Mesenchymal stem cell (in vitro differentiated cells and primary cell): ENCODE measurements around the gene TRMT10B.

Source experiments
- DNase-seq: peaks from one replicate; pipeline ENCODE4 v3.0.0-alpha.2; 2013
- H2AFZ ChIP-seq: one replicate; pipeline ENCODE4 v1.6.1; 2013; ENCODE audit warnings: low read depth, mild to moderate bottlenecking, control low read depth, inconsistent platforms, low read length, moderate library complexity
- H2AK5ac ChIP-seq: 2 replicates; pipeline ENCODE4 v1.6.1; 2013; ENCODE audit warnings: low read length, moderate library complexity, mild to moderate bottlenecking, inconsistent platforms; ENCODE audit not compliant: severe bottlenecking
- H2BK120ac ChIP-seq: one replicate; pipeline ENCODE4 v1.6.1; 2013; ENCODE audit warnings: low read depth, mild to moderate bottlenecking, inconsistent platforms, low read length, moderate library complexity
- H2BK12ac ChIP-seq, 2 experiments: one replicate each; pipeline ENCODE4 v1.6.1; 2013; ENCODE audit warnings: inconsistent platforms in 2 of 2, low read length in 2 of 2, mild to moderate bottlenecking in 2 of 2, moderate library complexity in 2 of 2, control low read depth in 1 of 2
- H2BK15ac ChIP-seq: one replicate; pipeline ENCODE4 v1.6.1; 2013; ENCODE audit warnings: mild to moderate bottlenecking, low read depth, inconsistent platforms; ENCODE audit not compliant: poor library complexity, severe bottlenecking
- H2BK5ac ChIP-seq: 2 replicates; pipeline ENCODE4 v1.6.1; 2013; ENCODE audit warnings: low read depth, mild to moderate bottlenecking, low read length, control low read depth, inconsistent platforms; ENCODE audit not compliant: poor library complexity, severe bottlenecking
- H3K14ac ChIP-seq, 2 experiments: one replicate each; pipeline ENCODE4 v1.6.1; 2013; ENCODE audit warnings: inconsistent platforms in 2 of 2, low read length in 2 of 2, control low read depth in 1 of 2, mild to moderate bottlenecking in 1 of 2, moderate library complexity in 1 of 2
- H3K18ac ChIP-seq, 2 experiments: one replicate each; pipeline ENCODE4 v1.6.1; 2013; ENCODE audit warnings: inconsistent platforms in 2 of 2, low read length in 2 of 2, control low read depth in 1 of 2, low read depth in 1 of 2, mild to moderate bottlenecking in 1 of 2
- H3K23ac ChIP-seq, 2 experiments: one replicate each; pipeline ENCODE4 v1.6.1; 2013; ENCODE audit warnings: inconsistent platforms in 2 of 2, low read length in 2 of 2, mild to moderate bottlenecking in 2 of 2, moderate library complexity in 2 of 2, control low read depth in 1 of 2
- H3K27ac ChIP-seq: 2 replicates; pipeline ENCODE4 v1.5.1; 2013; ENCODE audit warnings: mild to moderate bottlenecking, moderate library complexity, low read length, control low read depth, inconsistent platforms; ENCODE audit not compliant: poor library complexity, severe bottlenecking
- H3K27me3 ChIP-seq, 2 experiments: 2 replicates each; pipeline versions ENCODE4 v1.6.1 to v1.7.0; 2013; ENCODE audit warnings: low read length in 2 of 2, mild to moderate bottlenecking in 2 of 2, moderate library complexity in 2 of 2, control low read depth in 1 of 2, inconsistent platforms in 1 of 2; ENCODE audit not compliant: control insufficient read depth in 1 of 2, insufficient read depth in 1 of 2
- H3K36me3 ChIP-seq, 2 experiments: 2 replicates each; pipeline versions ENCODE4 v1.6.1 to v1.7.0; 2013; ENCODE audit warnings: low read length in 2 of 2, control low read depth in 1 of 2, inconsistent platforms in 1 of 2, low read depth in 1 of 2, mild to moderate bottlenecking in 1 of 2; ENCODE audit not compliant: insufficient read depth in 2 of 2, control insufficient read depth in 1 of 2
- H3K4ac ChIP-seq, 2 experiments: one replicate each; pipeline ENCODE4 v1.6.1; 2013; ENCODE audit warnings: inconsistent platforms in 2 of 2, low read length in 2 of 2, mild to moderate bottlenecking in 2 of 2, moderate library complexity in 2 of 2, control low read depth in 1 of 2, low read depth in 1 of 2
- H3K4me1 ChIP-seq: 2 replicates; pipeline ENCODE4 v1.6.1; 2013; ENCODE audit warnings: low read depth, low read length, control low read depth; ENCODE audit not compliant: control insufficient read depth, insufficient read depth
- H3K4me2 ChIP-seq: 2 replicates; pipeline ENCODE4 v1.6.1; 2013; ENCODE audit warnings: low read length, mild to moderate bottlenecking, inconsistent platforms; ENCODE audit not compliant: poor library complexity, severe bottlenecking
- H3K4me3 ChIP-seq, 2 experiments: 2 replicates each; pipeline versions ENCODE4 v1.5.1 to v1.7.0; 2013; ENCODE audit warnings: low read length in 2 of 2, mild to moderate bottlenecking in 2 of 2, control low read depth in 1 of 2, low read depth in 1 of 2; ENCODE audit not compliant: insufficient read depth in 1 of 2
- H3K79me1 ChIP-seq: replicated peaks from 2 replicates; pipeline ENCODE4 v1.6.1; 2013; ENCODE audit warnings: mild to moderate bottlenecking, control low read depth, low read length, inconsistent platforms; ENCODE audit not compliant: poor library complexity, severe bottlenecking
- H3K9ac ChIP-seq: 2 replicates; pipeline ENCODE4 v1.7.0; 2013; ENCODE audit warnings: mild to moderate bottlenecking, low read length, moderate library complexity
- H3K9me3 ChIP-seq: 2 replicates; pipeline ENCODE4 v1.7.0; 2013; ENCODE audit warnings: mild to moderate bottlenecking, low read length; ENCODE audit not compliant: control insufficient read depth
- H4K8ac ChIP-seq: one replicate; pipeline ENCODE4 v1.6.1; 2013; ENCODE audit warnings: inconsistent platforms, mild to moderate bottlenecking, low read length, moderate library complexity
- H4K91ac ChIP-seq: one replicate; pipeline ENCODE4 v1.6.1; 2013; ENCODE audit warnings: mild to moderate bottlenecking, low read length, inconsistent platforms
- WGBS: methylation state at CpG from one replicate; pipeline ENCODE4 v1.1.7; 2013; ENCODE audit warnings: mixed read lengths; 5-methylcytosine and 5-hydroxymethylcytosine counted together

Gene TRMT10B

GRCh38 chr9:37796232-37796631 lies 42.6 kb downstream of the TRMT10B start:
- H4K8ac ChIP-seq: no peak overlapping the region
- H4K91ac ChIP-seq: no peak overlapping the region
- H2BK12ac ChIP-seq: no peak overlapping the region
- no peak overlapping the region for H3K4ac ChIP-seq
- no peaks in the 10 kb centered on the region for H3K27me3 ChIP-seq
- H3K79me1 ChIP-seq: peaks cover 4% of the 10 kb centered on the region
- H3K18ac ChIP-seq: no peak overlapping the region
- H3K27ac ChIP-seq: no peak overlapping the region
- H3K4me2 ChIP-seq: no peak overlapping the region
- no peak overlapping the region for H2AK5ac ChIP-seq
- H3K23ac ChIP-seq: no peak overlapping the region
- no peak for DNase-seq
- H2BK15ac ChIP-seq: no peak overlapping the region
- H2BK120ac ChIP-seq: no peak overlapping the region
- no peak overlapping the region for H2BK5ac ChIP-seq
- H2AFZ ChIP-seq: no peak overlapping the region
- no peak overlapping the region for H3K9ac ChIP-seq
- H3K14ac ChIP-seq: no peak overlapping the region
- no peaks in the 10 kb centered on the region for H3K9me3 ChIP-seq
- H3K4me1 ChIP-seq: peaks cover 2% of the 10 kb centered on the region
- WGBS: 100% methylated on average over 1 of the region's 2 CpGs
- H3K36me3 ChIP-seq: peaks cover 0 to 8% of the 10 kb centered on the region in 2 experiments
- no peak overlapping the region for H3K4me3 ChIP-seq

GRCh38 chr9:37798677-37799076 lies 45.1 kb downstream of the TRMT10B start:
- no peak overlapping the region for H3K4ac ChIP-seq
- H2BK5ac ChIP-seq: no peak overlapping the region
- no peak overlapping the region for H3K4me2 ChIP-seq
- no peak for DNase-seq
- H2BK12ac ChIP-seq: no peak overlapping the region
- no peak overlapping the region for H3K9ac ChIP-seq
- no peaks in the 10 kb centered on the region for H3K9me3 ChIP-seq
- no peak overlapping the region for H2AFZ ChIP-seq
- no peak overlapping the region for H2BK15ac ChIP-seq
- no peak overlapping the region for H3K27ac ChIP-seq
- H3K36me3 ChIP-seq: peaks cover 0 to 8% of the 10 kb centered on the region in 2 experiments
- no peak overlapping the region for H4K8ac ChIP-seq
- no peak overlapping the region for H2BK120ac ChIP-seq
- 92% methylated on average over 1 of the region's 1 CpG for whole genome bisulfite sequencing
- no peaks in the 10 kb centered on the region for H3K27me3 ChIP-seq
- peaks cover 4% of the 10 kb centered on the region for H3K79me1 ChIP-seq
- H4K91ac ChIP-seq: no peak overlapping the region
- H3K14ac ChIP-seq: no peak overlapping the region
- H2AK5ac ChIP-seq: no peak overlapping the region
- no peak overlapping the region for H3K18ac ChIP-seq
- peaks cover 3% of the 10 kb centered on the region for H3K4me1 ChIP-seq
- H3K4me3 ChIP-seq: no peak overlapping the region
- no peak overlapping the region for H3K23ac ChIP-seq

- peak; percentile 88 for DNase-seq
- H3K27ac ChIP-seq: peak within 1 kb of the TSS; percentile 64
- H2BK12ac ChIP-seq: peak within 1 kb of the TSS in 1 of 2 experiments; percentile 63
- H2BK5ac ChIP-seq: peak within 1 kb of the TSS; percentile 73
- peak within 1 kb of the TSS; percentile 85 for H3K4me2 ChIP-seq
- no peak within 1 kb of the TSS for H2AK5ac ChIP-seq
- peak within 1 kb of the TSS; percentile 92 for H4K8ac ChIP-seq
- H3K23ac ChIP-seq: peak within 1 kb of the TSS; percentile 94 to 97
- H3K79me1 ChIP-seq: peaks cover 4% of the 10 kb centered on the region
- H3K4me3 ChIP-seq: peak within 1 kb of the TSS; percentile 87 to 95
- peak within 1 kb of the TSS; percentile 23 for H2BK15ac ChIP-seq
- H2BK120ac ChIP-seq: peak within 1 kb of the TSS; percentile 64
- peak within 1 kb of the TSS; percentile 94 to 98 for H3K18ac ChIP-seq
- H3K27me3 ChIP-seq: no peaks in the 10 kb centered on the region
- H3K9ac ChIP-seq: peak within 1 kb of the TSS; percentile 91
- peaks cover 4% of the 10 kb centered on the region for H3K4me1 ChIP-seq
- peak within 1 kb of the TSS; percentile 84 for H2AFZ ChIP-seq
- H4K91ac ChIP-seq: peak within 1 kb of the TSS; percentile 96
- no peaks in the 10 kb centered on the region for H3K9me3 ChIP-seq
- peak within 1 kb of the TSS; percentile 91 to 94 for H3K4ac ChIP-seq
- peak within 1 kb of the TSS in 1 of 2 experiments; percentile 94 for H3K14ac ChIP-seq
- peaks cover 0 to 11% of the 10 kb centered on the region in 2 experiments for H3K36me3 ChIP-seq
- whole genome bisulfite sequencing: under 1% methylated on average over 48 of the region's 72 CpGs
Measured at GRCh38 chr9:37800631-37801286, 47.2 kb downstream of the TRMT10B start, which contains the start of gene DCAF10. Gene DCAF10, plus strand, starts transcription at chr9:37800797. Its CDS starts 70 bp downstream, at chr9:37800867.

- H3K4me2 ChIP-seq: peak overlapping the region; percentile 85
- H3K79me1 ChIP-seq: peaks cover 4% of the 10 kb centered on the region
- peak overlapping the region in 1 of 2 experiments; percentile 93 for H3K14ac ChIP-seq
- no peak overlapping the region for H2AK5ac ChIP-seq
- no peaks in the 10 kb centered on the region for H3K27me3 ChIP-seq
- H3K9me3 ChIP-seq: no peaks in the 10 kb centered on the region
- peak overlapping the region; percentile 64 for H3K27ac ChIP-seq
- DNase-seq: peak; percentile 50
- H2BK15ac ChIP-seq: peak overlapping the region; percentile 23
- peak overlapping the region; percentile 91 for H3K9ac ChIP-seq
- H4K8ac ChIP-seq: peak overlapping the region; percentile 55
- H3K4me1 ChIP-seq: peaks cover 5% of the 10 kb centered on the region
- peak overlapping the region; percentile 59 for H4K91ac ChIP-seq
- peak overlapping the region; percentile 64 for H2BK120ac ChIP-seq
- peak overlapping the region; percentile 87 to 95 for H3K4me3 ChIP-seq
- H2AFZ ChIP-seq: peak overlapping the region; percentile 84
- H3K18ac ChIP-seq: peak overlapping the region; percentile 94 to 98
- H2BK5ac ChIP-seq: peak overlapping the region; percentile 73
- peak overlapping the region; percentile 91 to 94 for H3K4ac ChIP-seq
- H3K23ac ChIP-seq: peak overlapping the region; percentile 94 to 97
- WGBS: under 1% methylated on average over 42 of the region's 45 CpGs
- peaks cover 0 to 11% of the 10 kb centered on the region in 2 experiments for H3K36me3 ChIP-seq
- peak overlapping the region in 1 of 2 experiments; percentile 63 for H2BK12ac ChIP-seq
Measured at GRCh38 chr9:37801287-37801850, 47.8 kb downstream of the TRMT10B start.
